HG03064 (cell line): Measurements from ENCODE around the gene DDX18.

Experiments
- ATAC-seq: cut with Tn5 transposase; IDR thresholded peaks from one replicate; pipeline ENCODE4 v1.9.1; 2021; ENCODE audit warnings: low read depth; ENCODE audit not compliant: unreplicated experiment

DDX18 gene

DNA sequence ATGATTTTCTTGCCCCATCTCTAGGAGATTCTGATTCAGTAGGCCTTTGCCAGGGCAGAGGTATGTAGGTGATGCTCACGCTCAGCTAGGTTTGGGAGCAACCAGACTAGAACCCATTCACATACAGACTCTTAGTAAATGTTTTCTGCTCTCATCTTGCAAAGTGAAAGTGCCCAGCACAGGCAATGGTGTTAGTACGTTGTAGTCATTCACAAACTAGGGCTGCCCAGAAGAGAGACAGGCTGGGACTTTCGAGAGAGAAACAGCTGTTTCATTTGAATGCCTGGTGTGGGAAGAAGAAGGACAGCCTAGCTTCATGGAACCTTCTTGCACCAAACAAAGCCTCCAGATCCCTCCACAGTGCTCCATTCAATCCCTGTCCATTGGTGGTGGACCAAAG, 19.4 kb downstream of the DDX18 start:
- ATAC-seq: no peak

DNA sequence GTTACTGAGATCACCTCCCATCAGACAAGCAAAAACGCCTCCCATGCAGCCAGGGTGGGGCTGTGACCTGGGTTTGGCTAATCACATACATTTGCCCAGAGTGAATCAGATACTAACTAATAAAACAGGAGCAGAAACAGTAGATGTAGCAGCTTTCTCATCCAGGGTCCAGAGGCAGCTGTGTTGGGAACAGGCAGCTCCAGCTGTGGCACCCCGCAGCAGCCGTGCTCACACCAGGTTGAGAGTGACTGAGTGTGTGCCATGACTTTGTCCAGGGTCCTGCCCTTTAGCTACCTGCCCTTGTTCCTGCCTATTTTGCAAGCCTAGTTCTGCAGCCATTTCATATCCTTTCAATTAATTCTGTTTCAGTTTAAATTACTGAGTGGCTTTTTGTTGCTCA, 20.5 kb downstream of the DDX18 start:
- no peak for ATAC-seq

DNA sequence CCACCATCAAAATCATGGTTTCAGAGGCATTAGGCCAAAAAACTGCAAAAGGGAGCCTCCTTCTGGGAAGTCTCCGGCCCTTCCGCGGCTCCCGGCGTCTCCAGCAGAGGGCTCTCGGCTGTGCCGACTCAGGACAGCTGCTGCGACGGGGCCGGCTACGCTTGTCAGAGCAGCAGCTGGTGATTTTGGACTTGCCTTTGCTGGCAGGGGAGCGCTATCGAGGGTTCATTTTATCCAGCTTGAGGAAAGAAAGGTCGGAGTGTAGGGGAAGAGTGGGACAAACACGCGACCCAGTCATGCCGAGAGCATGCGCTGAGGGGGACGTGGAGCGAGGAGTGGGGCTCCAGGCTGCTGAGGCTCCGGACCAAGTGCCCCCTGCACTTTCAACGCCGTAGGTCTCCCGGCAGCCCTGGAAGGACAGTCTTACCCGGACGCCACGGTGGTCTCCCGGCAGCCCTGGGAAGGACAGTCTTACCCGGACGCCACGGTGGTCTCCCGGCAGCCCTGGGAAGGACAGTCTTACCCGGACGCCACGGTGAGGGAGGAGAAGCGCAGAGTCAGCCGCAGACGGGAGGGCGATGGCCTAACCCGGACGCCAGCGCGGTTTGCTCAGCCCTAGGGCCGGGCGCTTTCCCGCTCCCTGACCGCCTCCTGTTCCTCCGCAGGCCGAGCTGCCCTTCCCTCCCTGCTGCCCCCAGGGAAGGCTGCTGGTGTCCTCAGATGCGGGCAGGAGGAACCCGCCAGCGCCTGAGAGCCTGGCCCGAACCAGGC, 21.7 kb downstream of the DDX18 start:
- peak; percentile 72 for ATAC-seq

DNA sequence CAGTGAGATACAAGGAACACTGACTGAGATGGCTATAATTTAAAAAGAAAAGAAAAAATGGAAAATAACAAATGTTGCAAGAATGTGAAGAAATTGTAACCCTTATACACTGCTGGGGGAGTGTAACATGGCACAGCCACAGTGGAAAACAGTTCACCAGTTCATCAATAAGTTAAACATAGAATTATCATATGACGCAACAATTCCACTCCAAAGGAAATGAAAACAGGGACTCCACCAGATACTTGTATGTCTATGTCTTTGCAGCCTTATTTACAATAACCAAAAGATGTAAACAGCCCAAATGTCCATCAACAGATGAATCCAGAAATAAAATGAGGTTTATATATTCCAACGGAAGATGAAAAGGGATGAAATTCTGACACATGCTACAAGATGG, 30.8 kb downstream of the DDX18 start:
- no peak for ATAC-seq

DNA sequence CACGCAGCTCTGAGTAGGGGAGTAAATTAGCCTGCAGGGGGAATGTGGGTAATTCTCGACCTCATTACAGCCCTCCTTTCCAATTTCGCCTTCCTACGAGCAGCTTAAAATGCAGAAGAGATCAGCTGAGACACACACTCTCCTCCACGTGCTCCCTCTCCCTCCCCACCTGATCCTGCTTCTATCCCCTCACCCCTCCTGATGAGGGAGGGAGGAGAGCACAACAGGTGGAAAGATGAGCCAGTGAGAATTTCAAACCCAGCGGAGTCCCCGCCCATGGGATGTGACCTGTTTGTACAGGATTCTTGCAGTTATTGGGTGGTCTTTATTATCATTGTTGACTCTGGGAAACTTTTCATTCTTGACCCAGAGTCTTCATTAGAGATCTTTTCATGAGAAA, 35.5 kb downstream of the DDX18 start:
- no peak for ATAC-seq

DNA sequence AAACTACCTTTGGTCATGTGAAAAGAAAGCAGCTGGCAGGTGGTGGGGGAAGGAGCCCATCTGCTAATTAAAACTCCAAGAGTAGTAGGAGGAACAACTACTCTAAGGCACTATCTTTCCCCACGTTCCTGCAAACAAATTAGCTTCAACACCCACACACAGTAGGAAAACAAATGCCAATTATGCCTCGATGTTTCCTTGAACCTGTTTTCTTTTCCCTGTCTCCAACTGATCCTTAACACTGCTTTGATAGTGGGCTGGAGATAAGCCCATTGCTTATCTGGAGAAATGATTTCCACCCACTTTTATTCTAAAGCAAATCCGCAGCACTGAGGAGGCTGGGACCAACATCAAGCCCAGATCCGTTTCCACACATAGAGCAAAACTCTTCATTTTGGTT, 36.0 kb downstream of the DDX18 start:
- no peak for ATAC-seq

DNA sequence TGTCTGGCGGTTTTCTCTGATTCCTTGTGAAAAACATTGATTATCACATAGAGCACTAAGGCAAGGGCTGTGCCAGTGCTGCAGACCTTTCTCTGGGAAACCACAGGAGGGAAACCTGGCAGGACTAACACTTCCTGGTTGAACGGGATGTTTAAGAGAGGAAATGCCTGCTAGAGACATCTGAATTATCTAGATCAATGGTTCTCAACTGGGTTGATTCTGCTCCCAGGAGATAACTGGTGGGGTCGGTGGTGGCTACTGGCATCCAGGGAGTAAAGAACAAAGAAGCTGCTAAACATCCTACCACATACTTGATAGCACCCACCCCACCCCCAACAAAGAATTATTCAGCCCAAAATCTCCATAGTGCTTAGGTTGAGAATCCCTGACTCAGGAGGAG, 37.5 kb downstream of the DDX18 start:
- ATAC-seq: no peak

DNA sequence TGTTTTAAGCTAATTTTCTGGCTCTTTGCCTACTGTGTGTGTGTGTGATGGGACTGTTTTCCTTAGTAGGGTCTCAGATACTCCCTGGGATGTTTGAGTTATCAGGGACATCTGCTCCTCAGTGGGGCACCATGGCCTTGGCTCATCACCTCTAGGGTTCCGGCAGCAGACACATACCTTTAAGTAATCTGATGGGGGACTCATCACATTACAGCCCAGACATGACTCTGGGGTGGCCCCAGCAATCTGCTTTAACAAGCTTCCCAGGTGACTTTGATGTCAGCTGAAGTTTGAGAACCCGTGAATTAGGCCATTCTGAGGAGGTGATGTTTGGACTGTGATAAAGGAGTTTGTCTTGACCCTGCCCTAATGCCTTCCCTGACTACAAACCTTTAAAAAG, 38.8 kb downstream of the DDX18 start:
- ATAC-seq: no peak

DNA sequence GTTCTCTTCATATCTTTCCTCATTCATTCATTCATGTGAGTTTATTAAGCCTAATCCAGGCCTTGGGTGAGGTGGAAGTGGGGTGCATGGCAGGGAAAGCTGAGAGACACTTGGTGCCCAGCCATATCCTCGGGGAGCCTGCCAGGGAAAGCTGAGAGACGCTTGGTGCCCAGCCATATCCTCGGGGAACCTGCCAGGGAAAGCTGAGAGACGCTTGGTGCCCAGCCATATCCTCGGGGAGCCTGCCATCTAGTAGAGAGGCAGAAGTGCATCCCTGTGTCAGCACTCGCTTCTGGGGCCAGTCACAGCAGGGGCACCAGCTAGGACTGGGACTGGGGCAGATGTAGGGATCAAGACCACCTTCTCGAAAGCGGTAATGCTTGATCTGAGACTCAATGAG, 39.4 kb downstream of the DDX18 start:
- ATAC-seq: no peak

DNA sequence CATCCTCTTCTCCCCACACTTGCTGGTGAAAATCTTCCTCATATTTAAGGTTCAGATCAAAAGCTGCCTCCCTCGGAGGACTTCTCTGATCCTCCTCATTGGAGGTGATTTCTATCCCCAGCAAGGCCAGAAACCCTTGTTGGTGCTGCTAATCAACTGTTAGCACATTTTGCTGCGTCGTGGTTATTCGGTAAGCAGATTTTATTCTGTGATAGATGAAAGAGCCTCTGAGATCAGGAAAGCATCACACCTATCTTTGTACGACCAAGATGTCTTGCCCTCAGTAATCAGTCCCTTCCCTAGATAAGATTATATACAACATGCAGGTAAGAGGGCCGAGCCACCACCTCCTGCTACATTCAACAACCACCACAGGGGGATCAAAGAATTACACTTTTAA, 40.1 kb downstream of the DDX18 start:
- ATAC-seq: no peak

DNA sequence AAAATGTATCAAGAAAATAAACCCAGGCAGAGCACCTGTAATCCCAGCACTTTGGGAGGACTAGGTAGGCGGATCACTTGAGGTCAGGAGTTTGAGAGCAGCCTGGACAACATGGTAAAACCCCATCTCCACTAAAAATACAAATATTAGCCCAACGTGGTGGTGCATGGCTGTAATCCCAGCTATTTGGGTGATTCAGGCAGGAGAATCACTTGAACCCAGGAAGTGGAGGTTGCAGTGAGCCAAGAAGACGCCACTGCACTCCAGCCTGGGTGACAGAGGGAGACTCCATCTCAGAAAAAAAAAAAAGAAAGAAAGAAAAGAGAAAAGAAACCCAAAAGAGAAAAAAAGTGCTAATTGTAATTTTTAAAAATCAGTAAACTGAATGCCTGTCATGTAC, 41.4 kb downstream of the DDX18 start:
- ATAC-seq: no peak

DNA sequence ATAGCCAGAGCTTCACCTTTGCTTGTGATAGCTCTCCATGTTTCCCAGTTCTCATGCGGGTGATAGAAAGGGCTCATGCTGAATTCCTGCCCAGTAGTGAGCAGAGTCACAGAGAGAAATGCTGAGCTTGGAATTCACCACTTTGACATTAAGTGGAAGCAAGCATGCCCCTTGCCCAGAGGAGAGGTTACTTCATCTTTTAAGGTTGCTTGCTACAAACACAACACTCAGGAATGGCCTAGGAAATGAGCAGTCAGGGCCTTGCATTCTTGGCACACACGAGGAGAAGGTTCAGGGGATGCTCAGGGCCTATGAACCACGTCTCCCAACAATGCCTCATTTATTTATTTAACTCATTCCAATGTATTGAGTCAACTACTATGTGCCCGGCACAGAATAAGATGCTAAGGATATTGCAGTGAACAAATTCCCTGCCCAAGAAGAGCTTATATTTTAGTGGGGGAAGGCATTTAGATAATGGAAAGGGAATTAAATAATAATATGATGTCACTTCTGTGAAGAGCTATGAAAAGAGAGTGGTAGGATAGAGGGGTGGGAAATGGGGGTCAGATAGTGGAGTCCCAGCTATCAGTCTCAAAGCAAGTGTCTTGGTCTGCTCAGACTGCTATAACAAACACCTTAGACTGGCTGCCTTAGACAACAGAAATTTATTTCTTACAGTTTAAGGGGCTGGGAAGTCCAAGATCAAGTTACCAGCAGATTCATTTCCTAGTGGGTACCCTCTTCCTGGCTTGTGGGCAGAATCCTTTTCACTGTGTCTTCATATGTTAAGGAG, 42.1 kb downstream of the DDX18 start:
- no peak for ATAC-seq

DNA sequence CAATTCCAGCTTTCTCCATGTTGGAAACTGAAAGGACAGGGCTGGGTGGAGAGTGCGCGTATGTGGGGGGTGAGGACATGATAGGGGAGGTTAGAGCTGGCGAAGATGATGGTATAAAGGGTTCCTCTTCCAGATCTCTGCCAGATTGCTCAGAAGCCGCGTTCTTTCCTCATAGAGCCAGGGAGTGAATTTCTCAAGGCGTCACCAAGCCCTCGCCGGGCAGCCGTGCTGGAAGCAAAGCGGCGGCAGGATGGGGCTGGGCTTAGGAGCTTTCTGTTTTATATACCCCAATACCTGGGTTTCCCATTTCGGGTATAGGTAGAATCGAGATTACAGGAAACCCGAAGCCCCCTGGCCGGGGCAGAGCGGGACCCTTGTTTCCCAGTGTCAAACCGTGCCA, 43.8 kb downstream of the DDX18 start:
- no peak for ATAC-seq

DNA sequence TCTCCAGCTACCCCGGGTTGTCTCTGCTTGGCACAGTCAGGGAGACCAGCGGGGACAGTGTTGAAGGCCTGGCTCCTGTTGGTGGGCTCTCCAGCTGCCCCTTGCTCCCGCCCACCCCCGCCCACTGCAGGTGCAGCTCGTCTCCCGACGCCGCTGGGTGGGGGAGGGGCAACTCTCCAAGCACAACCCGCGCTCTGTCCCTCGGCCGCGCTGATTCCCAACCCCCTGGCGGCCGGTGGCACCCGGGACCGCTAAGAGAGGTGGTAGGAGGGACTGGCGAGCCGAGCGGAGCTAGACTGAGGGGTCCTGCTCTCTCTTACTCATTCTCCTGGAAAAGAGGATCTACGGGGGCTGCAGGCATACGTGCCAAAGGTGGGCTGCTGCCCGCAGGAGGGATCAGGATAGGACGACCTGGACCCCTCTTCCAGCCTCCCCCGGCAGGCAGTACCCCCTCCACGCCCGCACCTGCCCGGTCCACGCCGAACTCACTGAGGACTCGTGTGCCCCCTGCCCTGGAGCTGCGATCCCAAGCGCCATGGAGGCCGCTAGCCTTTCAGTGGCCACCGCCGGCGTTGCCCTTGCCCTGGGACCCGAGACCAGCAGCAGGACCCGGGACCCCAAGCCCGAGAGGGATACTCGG, 44.5 kb downstream of the DDX18 start:
- no peak for ATAC-seq

DNA sequence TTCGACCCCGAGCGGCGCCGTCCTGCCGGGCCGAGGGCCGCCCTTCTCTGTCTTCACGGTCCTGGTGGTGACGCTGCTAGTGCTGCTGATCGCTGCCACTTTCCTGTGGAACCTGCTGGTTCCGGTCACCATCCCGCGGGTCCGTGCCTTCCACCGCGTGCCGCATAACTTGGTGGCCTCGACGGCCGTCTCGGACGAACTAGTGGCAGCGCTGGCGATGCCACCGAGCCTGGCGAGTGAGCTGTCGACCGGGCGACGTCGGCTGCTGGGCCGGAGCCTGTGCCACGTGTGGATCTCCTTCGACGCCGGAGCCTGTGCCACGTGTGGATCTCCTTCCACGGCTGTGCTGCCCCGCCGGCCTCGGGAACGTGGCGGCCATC, 45.0 kb downstream of the DDX18 start:
- no peak for ATAC-seq

DNA sequence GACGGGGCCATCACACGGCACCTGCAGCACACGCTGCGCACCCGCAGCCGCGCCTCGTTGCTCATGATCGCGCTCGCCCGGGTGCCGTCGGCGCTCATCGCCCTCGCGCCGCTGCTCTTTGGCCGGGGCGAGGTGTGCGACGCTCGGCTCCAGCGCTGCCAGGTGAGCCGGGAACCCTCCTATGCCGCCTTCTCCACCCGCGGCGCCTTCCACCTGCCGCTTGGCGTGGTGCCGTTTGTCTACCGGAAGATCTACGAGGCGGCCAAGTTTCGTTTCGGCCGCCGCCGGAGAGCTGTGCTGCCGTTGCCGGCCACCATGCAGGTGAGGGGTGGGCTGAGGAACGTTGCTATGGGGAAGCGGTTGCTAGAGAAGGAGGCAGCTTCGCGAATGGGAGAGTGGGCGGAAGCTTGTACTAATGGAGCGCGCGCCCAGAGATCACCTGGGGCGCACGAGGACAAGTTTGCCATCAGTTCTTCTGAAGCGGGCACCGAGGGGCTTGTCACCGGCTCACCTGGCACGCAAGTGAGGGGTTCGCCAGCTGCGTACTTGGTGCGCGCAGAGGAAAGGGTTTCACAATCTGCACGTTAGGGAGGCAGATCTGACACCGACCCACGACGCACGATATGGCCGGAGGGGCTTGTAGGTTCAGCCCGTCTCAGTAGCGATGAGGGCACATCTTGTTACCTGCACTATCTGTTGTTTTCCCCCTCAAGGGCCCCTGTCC, 45.6 kb downstream of the DDX18 start:
- ATAC-seq: no peak

DNA sequence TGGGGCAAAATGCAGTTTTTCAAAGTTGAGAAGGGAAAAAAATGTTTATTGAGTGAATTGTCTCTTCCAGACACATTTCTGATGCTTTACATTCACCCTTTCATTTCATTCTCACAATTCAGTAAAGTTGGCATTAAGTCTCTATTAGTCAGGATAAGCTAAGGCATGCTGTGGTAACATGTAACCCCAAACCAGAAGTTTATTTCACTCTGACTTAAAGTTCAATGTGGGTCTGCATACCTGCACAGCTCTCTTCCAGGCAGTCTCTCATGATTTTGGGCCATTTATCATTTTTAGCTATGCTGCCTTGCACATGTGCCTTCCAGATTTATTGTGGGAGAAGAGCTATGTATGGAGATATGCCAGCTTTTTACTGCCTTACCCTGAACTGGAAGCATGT, 48.0 kb downstream of the DDX18 start:
- ATAC-seq: no peak

DNA sequence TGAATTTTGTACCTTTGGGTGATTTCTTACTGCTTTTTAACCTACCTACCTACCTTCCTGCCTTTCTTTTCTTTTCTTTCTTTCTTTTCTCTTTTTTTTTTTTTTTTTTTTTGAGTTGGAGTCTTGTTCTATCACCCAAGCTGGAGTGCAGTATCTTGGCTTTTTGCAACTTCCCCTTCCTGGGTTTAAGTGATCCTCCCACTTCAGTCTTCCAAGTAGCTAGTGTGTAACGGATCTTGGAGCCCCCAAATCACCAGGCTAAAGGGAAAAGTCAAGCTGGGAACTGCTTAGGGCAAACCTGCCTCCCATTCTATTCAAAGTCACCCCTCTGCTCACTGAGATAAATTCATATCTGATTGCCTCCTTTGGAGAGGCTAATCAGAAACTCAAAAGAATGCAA, 61.3 kb downstream of the DDX18 start:
- ATAC-seq: no peak

DNA sequence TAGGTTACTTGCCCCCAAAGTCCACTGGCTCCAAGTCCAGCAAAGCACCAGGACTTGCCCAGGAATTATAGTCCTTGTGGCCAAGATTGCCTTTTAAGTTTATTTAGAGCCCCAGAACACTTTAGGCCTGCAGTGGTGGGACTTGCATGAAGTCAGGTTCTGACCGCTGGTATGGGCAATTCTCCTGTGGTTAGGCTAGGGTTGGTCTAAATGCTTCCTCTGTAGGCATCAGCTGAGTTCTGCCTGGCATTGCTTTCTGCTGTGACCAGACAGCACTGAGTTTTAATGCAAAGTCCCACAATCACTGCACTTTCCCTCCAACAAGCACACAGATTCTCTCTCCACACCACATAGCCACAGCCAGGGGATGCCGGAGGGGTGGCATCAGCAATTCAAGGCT, 64.5 kb downstream of the DDX18 start:
- ATAC-seq: no peak
